ENCODE data around the gene PRELID2.

The PRELID2 gene

DNA sequence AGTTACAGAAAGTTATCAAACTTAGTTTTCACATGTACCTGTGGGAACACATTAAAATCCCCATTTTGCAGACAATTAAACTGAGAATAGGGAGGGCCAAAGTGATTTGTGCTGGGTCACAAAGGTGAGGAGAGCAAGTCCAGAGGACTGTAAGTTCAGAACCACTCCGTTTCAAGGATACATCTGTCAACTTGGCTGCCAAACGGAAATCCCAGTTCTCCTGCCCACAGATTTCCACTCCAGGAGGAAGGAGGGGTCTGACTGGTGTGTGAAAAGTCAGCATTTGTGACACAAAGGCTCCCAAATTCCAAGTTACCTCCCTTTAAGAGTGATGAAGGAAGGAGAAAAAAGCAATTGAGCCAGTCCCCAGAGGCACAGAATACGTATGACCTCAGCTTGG lies 42.3 kb downstream of the PRELID2 start:
- DNase-seq: no peak

DNA sequence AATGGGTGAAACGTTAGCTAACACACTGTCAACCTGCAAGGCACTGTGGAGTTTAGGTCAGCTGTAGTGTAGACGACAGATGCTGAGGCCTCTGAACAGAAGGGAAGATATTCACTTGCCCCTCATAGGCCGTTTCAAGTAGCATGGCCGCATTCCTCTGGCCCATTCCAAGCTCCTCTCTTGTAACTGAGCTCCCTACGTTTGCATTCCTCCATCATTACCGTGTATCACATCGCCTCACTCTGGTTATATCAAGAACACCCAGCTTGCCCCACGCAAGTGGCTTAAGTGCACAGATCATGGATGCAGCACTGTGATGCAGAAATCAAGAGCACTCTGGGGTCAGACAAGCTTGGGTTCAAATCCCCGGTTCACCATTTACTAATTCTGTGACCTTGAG lies 43.3 kb downstream of the PRELID2 start:
- no peak for DNase-seq

DNA sequence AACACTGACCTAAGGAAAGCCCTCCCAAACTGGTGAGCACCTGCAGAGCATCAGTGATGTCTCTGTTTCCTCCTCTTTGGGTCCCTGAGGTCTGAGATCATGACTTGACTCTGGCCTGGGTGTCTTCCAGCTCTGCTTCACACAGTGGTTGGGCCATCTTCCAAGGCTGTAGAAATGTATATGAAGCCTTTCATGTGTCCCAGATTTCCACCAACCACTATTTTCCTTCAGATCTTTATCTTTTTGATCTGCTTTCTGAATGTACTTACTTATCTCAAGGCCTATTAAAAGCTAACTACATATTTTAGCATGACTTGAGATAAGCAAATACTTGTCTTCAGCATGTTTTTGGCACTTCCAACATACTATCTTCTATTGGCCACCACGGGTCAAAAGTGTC lies 47.1 kb downstream of the PRELID2 start:
- DNase-seq: no peak

DNA sequence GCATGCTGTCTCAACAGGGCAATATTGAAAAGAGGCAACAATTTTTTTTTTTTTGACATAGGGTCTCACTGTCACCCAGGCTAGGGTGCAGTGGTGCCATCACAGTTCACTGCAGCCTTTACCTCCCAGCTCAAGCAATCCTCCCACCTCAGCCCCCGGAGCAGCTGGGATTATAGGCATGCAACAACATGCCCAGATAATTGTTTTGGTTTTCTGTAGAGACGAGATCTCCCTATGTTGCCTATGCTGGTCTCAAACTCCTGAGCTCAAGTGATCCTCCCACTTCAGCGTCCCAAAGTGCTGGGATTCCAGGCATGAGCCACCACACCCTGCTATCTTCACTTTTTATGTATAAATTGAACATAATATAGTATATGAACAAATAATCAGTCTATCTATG lies 47.6 kb downstream of the PRELID2 start:
- no peak for DNase-seq

DNA sequence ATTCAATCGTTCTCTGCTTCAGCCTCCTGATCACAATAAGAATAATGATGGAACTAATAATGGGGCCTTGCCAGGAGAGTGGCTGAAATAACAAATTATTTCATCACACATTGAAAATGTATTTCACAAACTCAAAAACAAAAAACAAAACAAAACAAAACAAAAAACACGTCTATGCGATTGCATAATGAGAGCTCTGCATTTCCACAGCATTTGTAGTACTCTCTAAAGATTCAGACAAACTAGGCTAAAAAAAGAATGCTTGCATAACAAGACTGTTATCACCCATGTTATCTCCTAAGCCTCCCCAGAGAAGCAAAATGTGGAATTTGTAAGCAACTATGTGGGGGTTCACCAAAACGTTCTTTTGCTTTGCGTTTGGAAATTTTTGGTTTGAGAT lies 48.1 kb downstream of the PRELID2 start:
- DNase-seq: no peak

DNA sequence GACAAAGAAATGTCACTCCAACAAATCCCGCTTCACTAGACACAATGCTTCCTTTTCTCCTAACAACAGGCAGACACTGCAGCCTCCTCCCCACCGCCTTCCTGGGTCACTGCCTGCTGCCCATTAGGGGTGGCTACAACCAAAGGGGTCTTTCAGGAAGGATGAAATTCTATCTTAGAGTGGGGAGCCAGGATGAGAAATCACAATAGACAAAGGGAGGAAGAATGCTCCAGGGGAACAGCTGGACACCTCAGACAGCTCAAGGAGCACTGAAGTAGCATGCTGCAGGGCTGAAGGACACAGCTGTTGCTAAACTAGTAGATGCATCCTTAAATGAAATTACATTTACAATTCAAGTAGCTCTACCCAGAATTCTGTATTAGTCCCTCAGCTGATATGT lies 54.2 kb downstream of the PRELID2 start:
- DNase-seq: no peak

DNA sequence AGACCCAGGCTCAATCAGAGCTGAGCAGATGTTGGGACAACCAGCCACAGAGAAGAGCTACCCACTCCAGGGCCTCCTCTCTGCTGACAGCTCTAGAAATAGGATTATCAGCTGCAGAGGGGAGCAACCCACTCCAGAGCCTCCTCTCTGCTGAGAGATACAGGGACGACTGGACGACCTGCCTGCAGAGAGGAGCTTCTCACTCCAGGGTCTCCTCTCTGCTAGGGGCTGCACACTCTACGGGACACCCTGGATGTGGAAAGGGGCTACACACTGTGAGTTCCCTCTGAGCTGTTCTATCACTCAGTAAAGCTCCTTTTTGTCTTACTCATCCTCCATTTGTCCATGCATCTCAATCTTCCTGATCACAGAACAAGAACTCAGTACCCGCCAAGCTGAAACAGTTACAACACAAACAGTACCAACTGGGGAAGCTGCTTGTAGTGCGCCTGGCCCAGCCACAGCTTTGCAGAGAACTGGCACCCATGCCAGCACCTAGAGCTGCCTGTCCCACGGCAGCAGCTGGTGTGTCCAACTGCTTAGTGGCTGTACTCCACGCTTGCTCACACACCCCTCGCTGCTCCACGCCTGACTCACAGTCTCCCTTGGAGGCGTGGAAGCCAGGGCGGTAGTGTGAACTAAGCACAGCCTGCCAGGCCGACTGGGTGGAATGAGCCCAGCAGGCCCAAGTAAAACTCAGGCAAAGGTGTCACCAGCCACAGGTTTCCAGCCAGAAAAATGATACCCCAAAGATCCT lies 56.8 kb downstream of the PRELID2 start:
- DNase-seq: no peak

DNA sequence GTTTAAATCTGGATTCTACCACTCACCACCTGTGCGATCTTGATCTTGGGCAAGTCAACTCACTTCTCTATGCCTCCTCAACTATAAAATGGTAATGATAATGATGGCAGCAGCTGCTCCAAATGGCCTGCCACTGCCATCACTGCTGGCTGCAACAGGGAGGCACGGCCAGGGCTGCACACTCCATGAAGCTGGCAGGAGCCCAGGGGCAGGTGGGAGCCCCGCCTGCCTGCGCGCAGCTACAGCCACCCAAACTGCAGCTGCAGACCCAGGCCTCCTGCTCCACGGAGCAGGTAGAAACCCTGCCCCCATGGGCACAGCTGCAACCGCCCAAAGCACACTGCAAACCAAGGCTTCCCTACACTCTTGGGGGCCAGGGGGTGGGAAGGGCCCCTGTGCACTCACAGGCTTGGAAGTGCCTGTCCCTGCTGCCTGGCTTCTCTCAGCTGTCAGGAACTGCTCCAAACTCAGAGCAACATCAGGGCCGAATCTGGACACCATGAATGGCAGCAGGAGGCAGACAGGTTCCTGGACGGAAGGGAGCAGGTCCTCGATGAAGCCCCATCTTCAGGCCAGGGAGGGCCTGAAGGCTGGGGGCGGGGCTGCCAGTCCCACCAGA lies 57.6 kb downstream of the PRELID2 start:
- DNase-seq: no peak

DNA sequence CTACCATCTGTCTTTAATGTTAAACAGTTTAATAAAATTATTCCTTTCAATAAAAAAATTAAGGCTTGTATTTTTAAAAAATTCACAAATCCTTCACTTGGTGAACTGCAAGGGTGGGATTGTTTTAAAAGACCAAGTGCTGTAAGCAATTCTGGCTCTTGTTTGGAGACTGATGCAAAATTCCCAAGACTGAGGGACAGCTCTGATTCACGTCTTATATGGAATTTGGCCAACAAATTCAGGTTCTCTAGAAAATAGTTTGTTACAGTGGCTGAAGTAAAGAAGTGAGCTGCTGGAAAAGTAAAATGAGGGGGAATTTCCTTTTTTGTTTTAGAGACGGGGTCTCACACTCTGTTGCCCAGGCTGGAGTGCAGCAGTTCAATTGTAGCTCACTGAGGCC lies 58.3 kb downstream of the PRELID2 start:
- DNase-seq: no peak

DNA sequence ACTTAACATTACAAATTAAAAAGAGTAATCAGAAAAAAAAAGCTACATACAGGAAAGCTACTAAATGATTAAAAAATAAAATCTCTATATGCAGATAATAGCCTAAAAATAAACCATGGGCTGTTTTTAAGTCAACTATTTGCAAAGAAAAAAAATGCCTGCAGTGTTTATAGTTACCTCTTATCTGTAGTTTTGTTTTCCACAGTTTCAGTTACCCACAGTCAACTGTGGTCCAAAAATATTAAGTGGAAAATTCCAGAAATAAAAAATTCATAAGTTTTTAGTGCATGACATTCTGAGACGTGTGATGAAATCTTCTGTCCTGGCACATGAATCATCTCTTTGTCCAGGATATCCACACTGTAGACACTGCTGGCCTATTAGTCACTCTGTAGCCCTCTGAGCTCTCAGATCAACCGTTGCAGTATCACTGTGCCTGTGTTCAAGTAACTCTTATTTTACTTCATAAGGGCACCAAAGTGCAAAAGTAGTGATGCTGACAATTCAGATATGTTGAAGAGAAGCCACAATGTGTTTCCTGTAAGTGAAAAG lies 59.2 kb downstream of the PRELID2 start:
- no peak for DNase-seq

DNA sequence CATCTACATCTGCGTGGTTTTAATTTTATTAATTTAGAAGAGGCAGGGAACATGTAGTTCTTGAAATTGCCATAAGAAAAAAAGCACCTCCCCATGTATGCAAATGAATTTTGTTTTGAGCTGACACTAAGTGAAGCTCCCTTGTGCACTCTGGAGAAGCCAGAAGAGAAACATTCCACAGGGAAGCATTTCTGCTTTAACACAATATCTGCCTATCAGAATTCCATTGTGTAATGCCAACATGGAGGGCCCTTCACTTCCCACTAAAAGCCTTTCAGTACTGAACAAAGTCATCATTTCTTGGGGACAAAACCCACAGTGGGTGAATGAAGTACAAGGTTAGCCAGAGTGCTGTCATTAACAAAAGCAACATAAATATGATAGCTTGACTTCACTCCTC lies 59.7 kb downstream of the PRELID2 start:
- no peak for DNase-seq

DNA sequence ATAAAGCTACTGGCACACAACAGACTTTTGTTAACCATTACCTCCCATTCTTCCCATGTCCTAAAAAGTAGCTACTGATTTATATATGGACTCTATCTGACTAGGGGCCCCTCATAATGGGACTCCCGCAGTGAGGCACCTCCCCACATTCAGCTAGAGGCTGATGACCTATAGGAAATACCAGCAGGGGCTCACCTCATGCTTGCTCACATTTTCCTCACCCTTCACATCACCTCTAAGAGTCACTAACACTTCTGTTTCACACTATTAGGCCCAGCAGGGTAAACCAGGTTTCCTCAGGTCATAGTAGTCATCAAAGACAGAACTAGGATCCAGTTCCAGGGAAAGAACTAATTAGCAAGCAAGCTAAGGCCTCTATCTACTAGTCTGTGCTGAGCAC lies 60.7 kb downstream of the PRELID2 start:
- DNase-seq: no peak

DNA sequence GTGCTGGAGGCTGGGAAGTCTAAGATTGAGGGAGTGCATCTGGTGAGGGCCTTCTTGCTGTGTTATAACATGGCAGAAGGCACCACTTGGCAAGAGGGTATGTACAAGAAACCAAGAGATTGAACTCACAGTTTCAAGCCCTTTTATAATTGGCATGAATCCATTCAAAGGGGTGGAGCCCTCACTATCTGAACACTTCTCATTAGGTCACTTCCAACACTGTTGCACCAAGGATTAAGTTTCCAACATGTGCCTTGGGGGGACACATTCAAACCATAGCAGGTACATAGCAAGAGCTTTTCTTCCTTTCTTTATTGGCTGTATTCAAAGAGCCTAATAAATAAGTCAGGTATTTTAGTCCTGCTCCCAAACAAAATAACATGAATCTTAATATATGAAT lies 62.7 kb downstream of the PRELID2 start:
- no peak for DNase-seq

DNA sequence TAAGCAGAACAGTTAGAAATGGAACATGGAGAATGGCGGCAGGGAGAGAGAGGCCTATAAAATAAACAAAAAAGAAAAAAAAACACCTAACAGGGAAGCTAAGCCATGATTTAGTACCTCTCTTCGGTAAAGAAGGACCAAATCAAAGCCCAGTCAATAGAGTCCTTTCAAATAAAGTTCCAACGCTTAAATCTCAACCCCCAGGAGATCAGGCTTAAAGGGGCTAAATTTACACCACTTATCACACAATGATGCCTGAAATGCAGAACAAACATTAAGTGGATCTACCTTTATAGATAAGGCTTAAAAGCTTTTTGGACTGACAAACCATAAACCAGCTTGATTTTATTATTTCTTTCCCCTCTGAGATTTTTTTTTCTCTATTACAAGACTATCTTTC lies 66.3 kb downstream of the PRELID2 start:
- no peak for DNase-seq

DNA sequence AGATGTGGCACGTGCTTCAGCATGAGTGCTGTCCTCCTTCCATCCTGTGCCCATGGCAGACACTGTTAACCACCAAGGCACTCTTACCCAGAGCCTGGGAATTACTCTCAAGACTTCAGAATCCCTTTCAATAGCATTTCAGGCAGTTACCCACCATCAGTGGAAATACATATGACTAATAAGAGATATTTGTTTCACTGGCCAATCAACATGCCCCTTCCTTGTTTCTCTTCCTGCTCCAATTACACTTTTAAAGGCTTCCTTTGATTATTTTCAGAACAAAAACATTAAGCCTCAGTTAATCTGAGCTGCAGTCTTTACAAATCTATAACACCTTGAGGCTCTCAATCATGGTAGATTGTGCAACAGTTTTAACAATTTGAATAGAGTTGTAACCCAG lies 70.8 kb downstream of the PRELID2 start:
- no peak for DNase-seq

DNA sequence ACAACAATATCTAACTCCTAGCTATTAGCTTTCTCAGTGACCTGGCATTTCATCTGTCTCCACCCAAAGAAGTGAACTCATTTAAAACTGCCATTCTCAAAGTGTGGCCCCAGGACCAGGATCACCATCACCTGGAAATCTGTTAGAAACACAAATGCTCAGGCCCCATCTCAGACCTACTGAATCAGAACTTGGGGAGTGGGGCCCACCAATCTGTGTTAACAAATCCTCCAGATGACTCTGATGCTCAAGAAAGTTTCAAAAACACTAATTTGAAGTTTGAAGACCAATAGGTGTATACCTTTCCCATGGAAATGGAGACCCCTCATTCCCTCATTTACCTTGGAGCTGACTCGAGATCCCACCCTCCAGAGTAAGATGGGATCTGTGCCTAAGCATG lies 72.3 kb downstream of the PRELID2 start:
- no peak for DNase-seq

DNA sequence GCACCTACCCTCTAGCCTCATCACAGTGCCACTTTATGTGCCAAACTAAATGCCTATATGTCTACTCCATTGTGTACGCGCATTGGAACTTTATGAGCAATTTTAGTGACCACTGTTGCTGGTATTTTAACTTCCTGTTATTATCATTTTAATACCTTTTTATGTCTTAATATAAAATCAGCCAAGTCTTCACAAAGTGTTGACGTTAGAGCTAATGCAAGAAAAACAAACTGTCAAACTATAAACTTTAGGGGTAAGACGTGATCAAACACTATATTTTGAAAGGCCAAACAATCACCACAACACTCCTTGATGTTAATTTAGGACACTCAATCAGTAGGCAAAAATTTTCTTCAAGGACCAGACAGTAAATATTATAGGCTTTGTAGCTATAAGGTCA lies 73.9 kb downstream of the PRELID2 start:
- no peak for DNase-seq

DNA sequence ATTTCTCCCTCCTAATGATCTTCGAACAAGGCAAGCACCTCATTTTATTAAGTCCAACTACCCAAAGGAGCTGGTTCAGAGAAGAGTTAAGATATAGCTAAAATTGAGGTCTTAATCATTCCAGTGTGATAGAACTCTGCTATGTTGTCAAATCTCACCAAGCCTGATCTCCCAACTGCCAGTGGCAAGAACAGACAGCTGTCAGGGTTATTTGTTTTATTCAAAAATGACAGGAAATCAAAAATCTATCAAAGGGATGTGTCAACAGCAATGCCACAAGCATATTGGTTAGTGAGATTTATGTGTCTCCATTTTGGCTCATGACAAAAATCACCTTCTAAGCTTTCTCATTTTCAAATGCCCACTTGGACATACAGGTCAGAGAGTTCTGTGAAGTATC lies 74.5 kb downstream of the PRELID2 start:
- no peak for DNase-seq

DNA sequence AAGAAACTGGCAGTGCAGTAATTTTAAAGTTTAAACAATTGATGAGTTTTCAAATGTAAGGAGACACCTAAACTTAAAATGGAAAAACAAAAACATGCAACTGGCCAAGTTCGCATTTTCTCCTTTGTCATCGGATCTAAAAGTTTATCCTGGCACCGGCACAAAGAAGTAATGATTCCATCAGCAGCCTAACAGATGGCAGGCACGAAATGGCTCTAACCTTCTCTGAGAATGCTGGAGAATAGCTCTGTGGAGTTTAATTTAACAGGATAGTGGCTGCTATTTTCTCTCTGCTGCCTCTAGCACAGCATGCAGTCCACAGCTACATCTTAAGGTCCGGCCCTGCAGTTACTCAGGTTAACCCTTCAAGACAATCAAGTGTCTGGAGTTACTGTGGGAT lies 82.2 kb downstream of the PRELID2 start:
- no peak for DNase-seq

DNA sequence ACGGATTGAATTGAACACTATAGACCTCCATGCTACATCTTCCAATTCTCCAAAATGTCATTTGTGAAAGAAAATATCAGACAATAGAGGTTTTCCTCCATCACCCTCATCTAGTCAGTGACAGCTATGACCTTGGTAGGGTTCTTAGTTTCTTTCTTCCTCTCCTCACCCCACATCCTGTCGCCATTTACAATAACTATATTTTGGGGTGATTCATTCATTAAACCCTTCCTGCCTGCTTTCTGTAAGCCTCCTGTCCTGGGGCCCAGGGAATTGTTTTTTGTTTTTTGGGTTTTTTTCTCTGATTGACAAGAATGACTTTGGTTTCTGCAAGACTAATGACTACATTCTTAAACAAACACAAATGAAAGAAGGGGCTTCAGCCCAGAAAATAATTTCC lies 82.6 kb downstream of the PRELID2 start:
- no peak for DNase-seq

DNA sequence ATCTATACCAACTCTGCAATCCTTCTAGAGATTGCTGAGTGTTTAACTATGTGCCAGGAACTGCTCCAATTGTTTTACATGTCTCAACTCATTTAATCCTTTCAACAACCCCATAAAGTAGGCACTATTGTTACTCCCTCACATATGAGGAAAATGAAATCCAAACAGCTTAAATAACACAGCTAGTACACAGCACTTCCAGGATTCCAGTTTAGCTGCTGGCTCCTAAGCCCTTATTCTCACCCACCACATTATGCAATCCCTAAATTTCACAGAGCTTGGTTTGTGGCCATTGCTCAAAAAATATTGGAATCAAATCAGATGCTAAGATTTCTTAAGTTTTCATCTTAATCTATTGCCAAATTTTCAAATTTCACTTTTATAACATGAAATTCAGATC lies 84.9 kb downstream of the PRELID2 start:
- no peak for DNase-seq

DNA sequence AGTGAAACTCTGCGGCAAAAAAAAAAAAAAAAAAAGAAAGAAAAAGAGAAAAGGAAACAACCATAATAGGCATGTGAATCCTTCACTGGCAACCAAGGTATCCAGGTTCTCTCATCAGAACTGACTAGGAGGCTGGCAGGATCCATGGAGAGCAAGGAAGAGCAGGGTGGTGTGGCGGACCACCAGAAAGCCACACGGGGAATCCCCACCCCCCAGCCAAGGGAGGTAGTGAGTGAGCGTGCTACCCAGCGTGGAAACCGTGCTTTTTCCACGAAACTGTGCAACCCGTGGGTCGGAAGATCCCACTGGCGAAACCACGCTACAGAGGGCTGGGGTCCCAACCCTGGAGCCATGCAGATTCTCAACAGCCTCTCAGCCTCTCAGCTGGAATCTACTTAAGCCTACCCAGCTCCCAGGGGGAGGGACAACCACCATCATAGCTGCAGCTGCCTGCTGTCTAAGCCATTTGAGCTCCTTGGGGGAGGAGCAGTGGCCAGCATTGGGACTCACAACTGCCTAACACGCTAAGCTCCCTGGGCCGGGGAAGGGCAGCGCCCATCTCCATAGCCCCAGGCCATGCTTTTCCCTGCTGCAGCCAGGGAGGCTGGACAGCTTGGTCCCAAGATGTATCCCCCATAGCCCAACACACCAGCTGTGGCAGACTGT lies 91.6 kb downstream of the PRELID2 start:
- no peak for DNase-seq

DNA sequence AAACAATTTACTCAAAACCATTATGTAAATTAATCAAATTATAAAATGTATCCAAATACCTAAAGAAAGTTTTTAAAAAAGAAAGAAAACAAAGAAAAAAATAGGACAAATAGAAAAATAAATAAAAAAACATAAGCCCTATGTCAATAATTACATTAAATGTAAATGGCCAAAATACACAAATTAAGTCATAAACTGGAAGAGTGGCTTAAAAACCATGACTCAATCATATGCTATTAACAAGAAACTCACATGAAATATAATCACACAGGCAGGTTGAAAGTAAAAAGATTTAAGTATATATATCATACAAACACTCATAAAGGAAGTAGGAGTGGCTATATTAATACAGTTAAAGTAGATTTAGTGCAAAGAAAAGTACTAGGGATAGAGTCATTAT lies 95.3 kb downstream of the PRELID2 start:
- no peak for DNase-seq

DNA sequence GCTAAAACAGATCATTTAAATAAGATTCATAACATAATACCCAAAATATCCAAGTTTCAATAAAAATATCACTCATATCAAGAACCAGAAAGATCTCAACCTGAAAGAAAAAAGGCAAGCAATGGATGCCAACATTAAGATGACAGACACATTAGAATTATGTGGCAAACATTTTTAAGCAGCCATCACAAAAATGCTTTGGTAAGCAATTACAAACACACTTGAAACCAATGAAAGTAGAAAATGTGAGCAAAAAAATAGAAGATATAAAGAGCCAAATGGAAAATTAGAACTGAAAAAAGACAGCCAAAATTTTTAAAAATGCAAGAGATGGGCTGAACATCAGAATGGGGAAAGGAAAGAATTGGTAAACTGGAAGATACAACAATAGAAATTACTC lies 96.9 kb downstream of the PRELID2 start:
- no peak for DNase-seq

Measured in CD4-positive, alpha-beta T cell treated with Interleukin-4 for 1 hour (primary cell).